Kidney (tissue), 14 donors: ENCODE measurements around the gene BCL2L12. TPM values are rescaled to one million over a fixed set of nuclear protein-coding genes. Genes with fewer than 3 reads are reported as not detected.

Source experiments
- DNase-seq, 5 donors: peaks; one replicate each; pipeline ENCODE4 v3.0.0-alpha.2; 2013 to 2020
- FAIRE-seq: peaks from 2 replicates; lab custom pipeline; 2012; peaks lifted over from hg19 to GRCh38; lab: Jason Lieb, UNC
- H3K27ac ChIP-seq, 2 donors: one replicate each; pipeline ENCODE4 v1.7.0; 2013; ENCODE audit warnings: low read depth in 2 of 2, low read length in 2 of 2, inconsistent platforms in 1 of 2
- H3K27me3 ChIP-seq: one replicate; pipeline ENCODE4 v1.7.1; 2013; ENCODE audit warnings: low read length, inconsistent platforms; ENCODE audit not compliant: control insufficient read depth, insufficient read depth
- H3K36me3 ChIP-seq, 3 donors: one replicate each; pipeline versions ENCODE4 v1.7.0 to v1.7.1; 2013; ENCODE audit warnings: low read length in 3 of 3, control low read depth in 1 of 3, inconsistent platforms in 1 of 3; ENCODE audit not compliant: insufficient read depth in 3 of 3, control insufficient read depth in 2 of 3
- H3K4me1 ChIP-seq, 3 donors: one replicate each; pipeline versions ENCODE4 v1.7.0 to v1.7.1; 2013; ENCODE audit warnings: low read length in 3 of 3, inconsistent platforms in 1 of 3, low read depth in 1 of 3; ENCODE audit not compliant: control insufficient read depth in 2 of 3, insufficient read depth in 2 of 3
- H3K4me3 ChIP-seq, 3 donors: one replicate each; pipeline versions ENCODE4 v1.7.0 to v1.8.1; 2013; ENCODE audit warnings: low read length in 3 of 3, control low read depth in 1 of 3, inconsistent platforms in 1 of 3
- H3K9ac ChIP-seq, 3 donors: one replicate each; pipeline versions ENCODE4 v1.7.0 to v1.7.1; 2013; ENCODE audit warnings: low read length in 3 of 3, control low read depth in 1 of 3, inconsistent platforms in 1 of 3
- H3K9me3 ChIP-seq, 3 donors: one replicate each; pipeline versions ENCODE4 v1.7.0 to v1.7.1; 2013; ENCODE audit warnings: low read length in 3 of 3, control low read depth in 1 of 3, inconsistent platforms in 1 of 3; ENCODE audit not compliant: control insufficient read depth in 2 of 3, insufficient read depth in 1 of 3
- intact Hi-C: fragments of 100-400 bp; cut with DNase I; formaldehyde crosslinking; loops from one replicate; pipeline ENCODE4 v1.11.1; 2022
- polyA plus RNA-seq: library from polyadenylated mRNA; stranded (reverse); fragments of 350-450 nt; fragmentation: Illumina TruSeq; extraction: RNeasy Lipid Tissue Mini Kit (QIAGEN cat#74804); gene quantifications from one replicate; pipeline ENCODE4 v1.2.3, GENCODE V29; 2014; ENCODE audit warnings: low read depth, low replicate concordance; ENCODE audit not compliant: insufficient read depth
- total RNA-seq: library from RNA; stranded (reverse); fragmentation: NEBNext Ultra II Directional; extraction: Animal tissue kit (Norgen Biotek cat#: 25700); gene quantifications from one replicate; pipeline ENCODE4 v1.2.1, GENCODE V29; 2021
- TF ChIP-seq, protein P1 (sequence below): IDR thresholded peaks from 3 replicates; pipeline ENCODE4 v1.5.1; 2012; ENCODE audit warnings: mild to moderate bottlenecking, moderate library complexity, borderline replicate concordance; ENCODE audit not compliant: insufficient read depth; ENCODE audit errors: extremely low read depth
- donor health status: control.
- donor health status: control.
- donor health status: control.
- donor health status: control.
- donor health status: control.
- donor health status: DM: yes; HTN: yes; CAD: no.
- donor health status: Normal renal cell carcinoma (clear cell type).

BCL2L12 gene
- total and polyA plus RNA-seq, 2 donors from 2014 or later = 13.5 to 14.4 TPM

DNA sequence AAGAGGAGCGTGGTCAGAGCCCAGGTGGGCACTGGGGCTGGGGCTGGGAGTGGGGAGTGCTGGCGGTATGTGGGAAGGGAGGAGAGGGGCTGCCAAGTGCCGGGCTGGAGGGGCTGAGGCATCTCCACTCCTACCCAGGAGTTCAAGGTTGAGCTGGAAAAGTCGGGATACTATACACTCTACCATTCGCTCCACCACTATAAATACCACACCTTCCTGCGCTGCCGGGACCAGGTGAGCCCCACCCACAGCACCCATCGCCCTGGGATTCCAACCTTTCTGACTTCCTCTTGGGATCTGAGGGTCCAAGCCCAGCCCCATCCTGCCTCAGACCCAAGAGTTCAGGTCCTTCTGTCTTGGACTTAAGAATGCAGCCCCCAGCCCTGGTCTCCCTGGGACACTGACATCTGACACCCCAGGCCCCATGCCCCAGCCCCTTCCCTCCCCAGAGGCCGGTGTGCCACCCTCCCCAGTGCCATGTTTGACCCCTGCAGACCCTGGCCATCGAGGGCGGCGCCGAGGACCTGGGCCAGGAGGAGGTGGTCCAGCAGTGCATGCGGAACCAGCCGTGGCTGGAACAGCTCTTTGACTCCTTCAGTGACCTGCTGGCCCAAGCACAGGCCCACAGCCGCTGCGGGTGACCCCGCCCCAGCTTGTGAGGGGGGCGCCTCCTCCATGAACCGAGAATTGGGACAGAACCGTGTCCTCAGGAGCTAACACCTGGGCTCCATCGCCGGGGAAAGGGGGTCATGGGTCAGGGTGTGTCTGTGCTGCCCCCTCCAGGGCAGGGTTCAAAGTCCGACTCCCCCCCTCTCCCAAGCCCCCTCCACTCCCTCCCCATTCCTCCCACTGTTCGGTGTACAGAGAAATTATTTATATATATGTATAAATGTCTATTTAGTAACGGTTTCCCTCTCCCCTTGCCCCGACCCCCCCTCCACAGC lies 40.5 kb upstream of the BCL2L12 start:
- Histone ChIP-seq H3K27me3 (no peaks in the 10 kb centered on the region), H3K4me3 (no peak overlapping the region), H3K27ac (no peak overlapping the region), H3K4me1 (no peaks in the 10 kb centered on the region), H3K9me3 (no peaks in the 10 kb centered on the region), H3K9ac (no peak overlapping the region), H3K36me3 (peaks cover 0 to 11% (median 2%) of the 10 kb centered on the region in 3 donors)
- intact Hi-C loops = no loop called here
- no peak for FAIRE-seq
- TF ChIP-seq, protein P1, sequence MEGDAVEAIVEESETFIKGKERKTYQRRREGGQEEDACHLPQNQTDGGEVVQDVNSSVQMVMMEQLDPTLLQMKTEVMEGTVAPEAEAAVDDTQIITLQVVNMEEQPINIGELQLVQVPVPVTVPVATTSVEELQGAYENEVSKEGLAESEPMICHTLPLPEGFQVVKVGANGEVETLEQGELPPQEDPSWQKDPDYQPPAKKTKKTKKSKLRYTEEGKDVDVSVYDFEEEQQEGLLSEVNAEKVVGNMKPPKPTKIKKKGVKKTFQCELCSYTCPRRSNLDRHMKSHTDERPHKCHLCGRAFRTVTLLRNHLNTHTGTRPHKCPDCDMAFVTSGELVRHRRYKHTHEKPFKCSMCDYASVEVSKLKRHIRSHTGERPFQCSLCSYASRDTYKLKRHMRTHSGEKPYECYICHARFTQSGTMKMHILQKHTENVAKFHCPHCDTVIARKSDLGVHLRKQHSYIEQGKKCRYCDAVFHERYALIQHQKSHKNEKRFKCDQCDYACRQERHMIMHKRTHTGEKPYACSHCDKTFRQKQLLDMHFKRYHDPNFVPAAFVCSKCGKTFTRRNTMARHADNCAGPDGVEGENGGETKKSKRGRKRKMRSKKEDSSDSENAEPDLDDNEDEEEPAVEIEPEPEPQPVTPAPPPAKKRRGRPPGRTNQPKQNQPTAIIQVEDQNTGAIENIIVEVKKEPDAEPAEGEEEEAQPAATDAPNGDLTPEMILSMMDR = no peak
- DNase-seq = no peak

GRCh38 chr19:49626226-49626625 lies 39.5 kb upstream of the BCL2L12 start:
- TF ChIP-seq, protein P1 = no peak
- Histone ChIP-seq H3K9ac (no peak overlapping the region), H3K27me3 (no peaks in the 10 kb centered on the region), H3K4me3 (no peak overlapping the region), H3K36me3 (peaks cover 0 to 10% (median 2%) of the 10 kb centered on the region in 3 donors), H3K27ac (no peak overlapping the region), H3K4me1 (peaks cover 0 to 4% (median 4%) of the 10 kb centered on the region in 3 donors), H3K9me3 (no peaks in the 10 kb centered on the region)
- DNase-seq = no peak
- no peak for FAIRE-seq
- intact Hi-C loops = no loop called here

- peaks cover 0 to 3% (median 0%) of the 10 kb centered on the region in 3 donors for H3K36me3 ChIP-seq
- intact Hi-C loops = no loop called here
- H3K4me1 ChIP-seq = peaks cover 0 to 4% (median 4%) of the 10 kb centered on the region in 3 donors
- no peak overlapping the region for H3K9ac ChIP-seq
- H3K27me3 ChIP-seq = no peaks in the 10 kb centered on the region
- no peak for FAIRE-seq
- no peak overlapping the region for H3K4me3 ChIP-seq
- H3K27ac ChIP-seq = no peak overlapping the region
- TF ChIP-seq, protein P1 = no peak
- no peaks in the 10 kb centered on the region for H3K9me3 ChIP-seq
- no peak for DNase-seq
Observed at GRCh38 chr19:49629659-49630058, 36.1 kb upstream of the BCL2L12 start.
